Germinal center (tissue), 1 donor: ENCODE data around the gene CAPZA2.
"Not testable (repeated sequence)": the region's sequence is repeated elsewhere in the genome, so short reads cannot be mapped to it uniquely, and the experiment has no call there.

Experiments
- DNase-seq: peaks from one replicate; pipeline ENCODE4 v3.0.0; 2012; ENCODE audit warnings: mixed read lengths, low spot score

Gene CAPZA2

DNA sequence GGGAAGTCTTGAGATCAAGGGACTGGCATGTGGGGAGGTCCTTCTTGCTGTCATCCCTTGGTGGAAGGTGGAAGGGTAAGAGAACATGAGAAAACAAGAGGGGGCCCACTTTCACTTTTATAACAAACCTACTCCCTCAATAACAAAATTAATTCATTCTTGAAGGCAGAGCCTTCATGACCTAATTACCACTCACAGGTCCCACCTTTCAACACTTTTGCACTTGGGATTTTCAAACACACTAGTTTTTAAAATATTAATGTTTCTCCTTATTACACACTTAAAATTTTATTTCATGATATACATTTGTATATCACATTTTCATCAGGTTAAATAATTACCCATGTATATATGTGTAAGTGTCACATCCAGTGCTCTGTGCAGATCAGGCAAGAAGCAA lies 93.0 kb downstream of the CAPZA2 start:
- DNase-seq = no peak

DNA sequence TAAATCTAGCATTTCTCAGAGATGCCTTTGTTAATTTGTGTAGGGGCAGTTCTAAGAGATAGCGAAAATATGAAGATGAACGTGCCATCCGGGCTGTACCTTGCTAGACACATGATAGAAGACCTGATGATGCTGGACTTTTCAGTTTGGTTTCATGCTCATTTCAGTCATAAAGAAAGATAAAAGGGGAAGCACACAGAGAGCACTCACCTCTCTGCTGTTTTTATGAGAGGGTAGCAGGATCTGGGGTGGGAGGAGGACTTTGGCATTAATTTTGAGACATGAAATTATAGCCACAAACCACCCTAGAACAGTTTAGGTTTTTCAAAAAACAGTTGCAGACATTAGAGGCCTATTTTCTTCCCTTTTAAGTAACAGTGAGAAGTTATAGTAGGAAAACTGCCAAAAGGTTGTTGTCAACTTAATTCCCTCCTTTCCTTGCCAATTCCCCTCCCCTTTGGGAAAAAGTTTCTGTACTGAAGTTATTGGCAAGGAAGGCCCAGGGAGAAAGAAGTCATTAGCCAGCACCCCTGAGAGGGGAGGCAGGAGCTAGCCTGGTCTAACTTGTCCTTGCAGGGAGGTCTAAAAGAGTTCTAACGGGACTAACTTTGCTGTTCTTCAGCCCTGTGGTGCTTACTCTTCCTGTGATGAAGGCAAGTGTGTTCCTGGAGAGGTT lies 93.6 kb downstream of the CAPZA2 start:
- DNase-seq = no peak

DNA sequence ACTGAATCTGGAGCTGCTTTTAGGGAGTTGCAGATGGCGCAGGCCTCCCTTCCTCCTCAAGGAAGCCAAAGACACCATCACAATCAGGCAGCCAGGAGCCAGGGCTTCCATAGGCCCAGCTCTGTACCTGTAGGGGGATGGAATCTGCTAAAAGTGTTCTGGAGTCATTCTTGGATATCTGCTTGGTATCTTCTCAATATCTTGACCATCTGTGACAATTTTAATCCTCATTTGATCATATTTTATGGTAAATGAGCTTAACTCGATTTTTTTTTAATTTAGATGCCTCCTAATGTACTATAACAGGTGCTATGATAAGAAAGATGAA lies 94.1 kb downstream of the CAPZA2 start:
- DNase-seq = no peak

DNA sequence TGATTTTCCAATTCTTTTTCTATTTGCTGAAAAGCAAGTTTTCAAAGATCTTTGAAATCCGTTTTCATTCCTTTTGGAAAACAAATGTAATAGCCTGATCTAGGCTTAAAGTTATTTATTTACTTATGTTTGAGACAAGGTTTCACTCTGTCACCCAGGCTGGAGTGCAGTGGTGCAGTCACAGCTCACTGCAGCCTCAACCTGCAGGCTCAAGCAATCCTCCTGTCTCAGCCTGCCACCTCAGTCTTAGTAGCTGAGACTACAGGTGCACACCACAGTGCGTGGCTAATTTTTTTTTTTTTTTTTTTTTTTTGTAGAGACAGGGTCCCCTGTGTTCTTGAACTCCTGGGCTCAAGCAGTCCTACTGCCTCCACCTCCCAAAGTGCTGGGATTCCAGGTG lies 95.5 kb downstream of the CAPZA2 start:
- DNase-seq = no peak

DNA sequence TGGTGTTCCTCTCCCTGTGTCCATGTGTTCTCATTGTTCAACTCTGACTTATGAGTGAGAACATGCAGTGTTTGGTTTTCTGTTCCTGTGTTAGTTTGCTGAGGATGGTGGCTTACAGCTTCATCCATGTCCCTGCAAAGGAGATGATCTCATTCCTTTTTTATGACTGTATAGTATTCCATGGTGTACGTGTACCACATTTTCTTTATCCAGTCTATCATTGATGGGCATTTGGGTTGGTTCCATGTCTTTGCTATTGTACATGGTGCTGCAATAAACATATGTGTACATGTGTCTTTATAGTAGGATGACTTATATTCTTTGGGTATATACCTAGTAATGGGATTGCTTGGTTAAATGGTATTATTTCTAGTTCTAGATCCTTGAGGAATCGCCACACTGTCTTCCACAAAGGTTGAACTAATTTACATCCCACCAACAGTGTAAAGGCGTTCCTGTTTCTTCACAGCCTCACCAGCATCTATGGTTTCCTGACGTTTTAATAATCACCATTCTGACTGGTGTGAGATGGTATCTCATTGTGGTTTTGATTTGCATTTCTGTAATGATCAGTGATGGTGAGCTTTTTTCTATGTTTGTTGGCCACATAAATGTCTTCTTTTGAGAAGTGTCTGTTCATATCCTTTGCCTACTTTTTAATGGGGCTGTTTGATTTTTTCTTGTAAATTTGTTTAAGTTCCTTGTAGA lies 99.7 kb downstream of the CAPZA2 start:
- not testable (repeated sequence) for DNase-seq

DNA sequence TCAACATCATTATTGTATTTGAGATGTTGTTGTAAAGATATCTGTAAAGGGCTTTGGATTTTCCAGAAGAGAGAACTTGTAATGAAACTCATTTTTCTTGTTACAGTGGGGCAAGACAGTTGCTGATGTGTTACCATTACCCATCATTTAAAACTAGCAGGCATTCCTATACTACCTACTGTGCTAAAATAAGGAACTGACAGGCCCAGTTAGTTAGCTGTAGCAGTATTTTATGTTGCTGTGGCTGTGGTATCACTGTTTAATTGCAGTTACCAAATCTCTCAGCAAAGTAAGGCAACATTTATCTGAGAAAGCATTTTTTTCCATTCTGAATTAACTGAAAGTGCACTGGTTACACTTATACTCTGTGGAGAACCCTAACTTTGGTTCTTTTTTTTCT lies 100.8 kb downstream of the CAPZA2 start:
- DNase-seq = no peak

DNA sequence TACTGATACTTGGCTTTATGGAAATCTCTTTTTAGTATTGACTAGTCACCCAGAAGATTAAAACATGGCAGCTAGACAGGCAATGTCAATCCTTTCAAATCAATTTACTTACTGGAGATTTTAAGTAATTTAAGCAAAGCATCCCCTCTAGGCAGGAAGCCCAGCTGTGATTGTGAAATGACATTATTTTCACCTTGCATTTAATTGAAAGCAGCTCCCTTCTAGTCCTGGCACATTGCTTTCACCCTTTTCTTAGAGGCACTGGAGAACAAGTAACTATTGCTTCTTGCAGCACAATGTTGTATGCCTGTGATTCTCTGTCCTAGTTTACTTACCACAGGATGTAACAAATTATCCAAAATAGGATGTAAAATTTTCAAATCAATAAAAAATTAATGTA lies 104.2 kb downstream of the CAPZA2 start:
- no peak for DNase-seq

DNA sequence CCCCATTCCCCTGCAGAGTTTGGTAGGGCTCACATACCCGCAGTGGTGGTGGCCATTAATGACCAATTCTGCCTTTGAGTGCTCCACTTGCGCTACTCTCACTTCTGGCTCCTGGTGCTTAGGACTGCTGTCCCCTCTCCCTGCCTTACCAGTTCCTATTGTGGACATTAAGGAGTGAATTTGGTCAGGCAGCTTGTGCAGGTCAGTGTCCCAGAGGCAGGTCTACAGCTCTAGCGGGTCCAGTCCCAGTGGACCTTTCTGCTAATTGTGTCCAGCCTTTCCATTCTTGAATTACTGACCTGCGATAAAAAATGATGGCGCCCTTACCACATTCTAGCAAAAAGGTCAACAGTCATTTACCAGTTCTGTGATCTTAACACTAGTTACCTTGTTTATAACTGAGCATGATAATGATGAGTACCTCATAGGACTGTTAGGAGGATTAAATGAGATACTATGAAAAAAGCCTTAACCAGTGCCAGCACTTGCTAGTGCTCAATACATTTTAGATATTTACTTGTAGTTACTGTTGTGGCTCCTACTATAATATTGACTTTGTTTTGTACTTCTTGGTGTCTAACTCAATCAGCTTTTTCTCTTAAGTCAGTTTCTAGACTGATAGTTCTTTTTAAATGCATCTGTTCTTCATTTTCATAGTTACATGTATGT lies 105.0 kb downstream of the CAPZA2 start:
- DNase-seq = no peak

DNA sequence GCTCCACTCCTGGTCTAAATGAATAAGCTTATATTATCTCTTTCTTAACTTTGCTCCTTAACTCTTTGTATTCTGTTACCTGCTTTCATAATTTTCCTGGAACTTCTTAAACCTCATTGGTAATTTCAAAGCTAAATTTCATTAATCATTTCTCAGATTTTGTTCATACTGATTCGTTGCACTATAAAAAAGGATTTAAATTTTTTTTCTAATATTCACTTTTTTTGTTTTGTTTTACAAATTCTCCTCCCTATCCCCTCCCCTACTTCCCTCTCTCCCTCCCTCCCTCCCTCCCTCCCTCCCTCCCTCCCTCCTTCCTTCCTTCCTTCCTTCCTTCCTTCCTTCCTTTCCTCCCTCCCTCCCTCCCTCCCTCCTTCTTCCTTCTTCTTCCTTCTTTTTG lies 105.6 kb downstream of the CAPZA2 start:
- no peak for DNase-seq

DNA sequence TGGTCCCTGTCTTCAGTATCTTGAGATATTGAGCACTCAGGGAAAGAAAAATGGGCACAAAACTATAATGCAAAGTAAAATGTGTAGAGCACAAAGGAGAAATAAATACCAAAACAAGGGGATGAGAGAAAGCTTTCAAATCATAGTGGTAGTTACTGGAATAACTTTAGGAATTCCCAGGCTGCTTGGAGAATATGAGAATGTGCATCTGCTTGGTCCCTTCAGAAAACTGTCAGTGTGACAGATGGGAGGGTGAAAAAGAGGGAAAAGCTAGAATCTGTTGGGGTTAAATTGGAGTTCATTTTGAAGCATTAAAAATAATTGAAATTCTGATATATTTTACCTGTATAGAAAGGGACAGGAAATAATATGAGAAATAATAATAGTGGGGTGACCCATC lies 106.2 kb downstream of the CAPZA2 start:
- DNase-seq = no peak

DNA sequence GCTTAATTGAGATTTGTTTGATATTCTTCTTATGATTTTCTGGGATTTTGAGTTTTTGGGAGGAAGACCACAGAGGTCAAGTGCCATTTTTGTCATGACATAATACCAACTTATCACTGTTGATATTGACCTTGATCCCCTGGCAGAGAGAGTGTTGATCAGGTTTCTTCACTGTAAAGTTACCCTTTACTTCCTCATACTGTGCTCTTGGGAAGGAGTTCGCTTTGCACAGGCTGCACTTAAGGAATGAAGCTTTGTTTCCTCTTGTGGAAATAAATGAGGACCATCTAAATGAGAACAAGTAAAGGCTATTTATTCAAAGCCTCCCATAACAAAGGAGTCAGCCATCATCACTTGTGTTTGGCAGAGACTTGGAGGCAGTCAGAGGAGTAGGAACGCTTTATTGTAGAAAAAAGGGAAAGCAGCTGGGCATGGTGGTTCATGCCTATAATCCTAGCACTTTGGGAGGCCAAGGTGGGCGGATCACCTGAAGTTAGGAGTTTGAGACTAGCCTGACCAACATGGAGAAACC lies 107.0 kb downstream of the CAPZA2 start:
- DNase-seq = no peak

DNA sequence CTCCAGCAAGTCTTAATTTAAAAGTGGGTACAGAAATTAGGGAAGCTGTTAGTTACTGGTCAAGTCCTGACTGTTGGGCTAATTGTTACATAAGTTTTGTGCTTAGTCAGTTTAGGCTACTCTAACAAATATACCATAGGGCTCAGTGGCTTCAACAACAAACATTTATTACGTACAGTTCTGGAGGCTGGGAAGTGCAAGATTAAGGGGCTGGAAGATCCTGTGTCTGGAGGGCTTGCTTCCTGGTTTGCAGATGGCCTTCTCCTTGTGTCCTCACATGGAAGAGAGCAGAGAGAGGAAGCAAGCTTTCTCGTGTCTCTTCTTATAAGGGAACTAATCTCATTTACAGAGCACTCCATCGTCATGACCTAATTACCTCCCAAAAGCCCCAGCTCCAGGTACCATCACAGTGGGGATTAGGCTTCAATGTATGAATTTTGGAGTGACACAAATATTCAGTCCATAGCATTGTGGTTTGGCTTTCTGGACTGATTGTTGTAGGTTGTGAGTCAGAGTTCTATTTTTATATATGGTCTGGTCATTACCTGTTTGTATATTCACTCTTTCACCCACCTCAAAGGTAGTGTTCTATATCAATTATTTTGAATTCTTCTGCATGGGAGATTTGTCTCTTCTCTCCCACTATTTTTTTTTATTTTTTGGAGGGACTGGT lies 108.0 kb downstream of the CAPZA2 start:
- DNase-seq = no peak

DNA sequence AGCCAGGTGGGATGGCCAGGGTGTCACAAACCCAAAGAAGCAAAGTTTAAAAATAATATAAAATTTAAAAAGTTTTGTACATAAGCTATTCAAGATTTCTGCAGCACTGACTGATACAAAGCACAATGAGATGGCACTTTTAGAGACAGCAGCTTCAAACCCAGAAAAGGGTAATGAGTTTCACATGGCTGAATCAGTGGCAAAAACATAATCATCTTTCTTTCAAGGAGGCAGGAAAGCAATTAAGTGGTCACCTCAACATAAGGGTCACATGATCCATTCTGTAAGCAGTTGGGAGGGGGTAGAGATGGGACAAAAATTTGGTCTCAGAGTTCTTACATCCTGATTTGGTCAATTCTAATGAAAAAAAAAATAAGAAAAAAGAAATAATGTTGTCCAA lies 108.8 kb downstream of the CAPZA2 start:
- DNase-seq = not testable (repeated sequence)
